ENCODE measurements around the gene YIPF1. TPM values are rescaled to one million over a fixed set of nuclear protein-coding genes. Genes with fewer than 3 reads are reported as not detected.

The YIPF1 gene
- 15.1 TPM for total RNA-seq
- 10 to 100 TPM; 12.4 to 18.0 (median 15.3) TPM for polyA plus RNA-seq (ENCODE audit: insufficient read depth in 1 of 8, insufficient read length in 8 of 8, low replicate concordance in 1 of 8)
- long read RNA-seq, donor 1, partial matches to known transcripts = 0 of 2 reads
- long read RNA-seq, donor 1, other reads (novel, unspliced or antisense) = 0 of 2 reads
- long read RNA-seq, donor 2 = 0 reads
- long read RNA-seq, donor 3, partial matches to known transcripts = 6 of 9 reads
- long read RNA-seq, donor 3, other reads (novel, unspliced or antisense) = 0 of 9 reads
- long read RNA-seq, donor 4, partial matches to known transcripts = 0 of 1 reads
- long read RNA-seq, donor 4, other reads (novel, unspliced or antisense) = 0 of 1 reads
- long read RNA-seq, donor 5, partial matches to known transcripts = 15 of 18 reads
- long read RNA-seq, donor 5, other reads (novel, unspliced or antisense) = 0 of 18 reads
- long read RNA-seq, donor 6, partial matches to known transcripts = 12 of 15 reads
- long read RNA-seq, donor 6, other reads (novel, unspliced or antisense) = 0 of 15 reads
- long read RNA-seq, donor 7, partial matches to known transcripts = 14 of 17 reads
- long read RNA-seq, donor 7, other reads (novel, unspliced or antisense) = 0 of 17 reads
- long read RNA-seq, donor 8, partial matches to known transcripts = 7 of 8 reads
- long read RNA-seq, donor 8, other reads (novel, unspliced or antisense) = 0 of 8 reads
- long read RNA-seq, donor 9, partial matches to known transcripts = 0 of 2 reads
- long read RNA-seq, donor 9, other reads (novel, unspliced or antisense) = 0 of 2 reads
- long read RNA-seq, donor 10, partial matches to known transcripts = 8 of 9 reads
- long read RNA-seq, donor 10, other reads (novel, unspliced or antisense) = 0 of 9 reads
- long read RNA-seq, donor 11 = 0 reads

DNA sequence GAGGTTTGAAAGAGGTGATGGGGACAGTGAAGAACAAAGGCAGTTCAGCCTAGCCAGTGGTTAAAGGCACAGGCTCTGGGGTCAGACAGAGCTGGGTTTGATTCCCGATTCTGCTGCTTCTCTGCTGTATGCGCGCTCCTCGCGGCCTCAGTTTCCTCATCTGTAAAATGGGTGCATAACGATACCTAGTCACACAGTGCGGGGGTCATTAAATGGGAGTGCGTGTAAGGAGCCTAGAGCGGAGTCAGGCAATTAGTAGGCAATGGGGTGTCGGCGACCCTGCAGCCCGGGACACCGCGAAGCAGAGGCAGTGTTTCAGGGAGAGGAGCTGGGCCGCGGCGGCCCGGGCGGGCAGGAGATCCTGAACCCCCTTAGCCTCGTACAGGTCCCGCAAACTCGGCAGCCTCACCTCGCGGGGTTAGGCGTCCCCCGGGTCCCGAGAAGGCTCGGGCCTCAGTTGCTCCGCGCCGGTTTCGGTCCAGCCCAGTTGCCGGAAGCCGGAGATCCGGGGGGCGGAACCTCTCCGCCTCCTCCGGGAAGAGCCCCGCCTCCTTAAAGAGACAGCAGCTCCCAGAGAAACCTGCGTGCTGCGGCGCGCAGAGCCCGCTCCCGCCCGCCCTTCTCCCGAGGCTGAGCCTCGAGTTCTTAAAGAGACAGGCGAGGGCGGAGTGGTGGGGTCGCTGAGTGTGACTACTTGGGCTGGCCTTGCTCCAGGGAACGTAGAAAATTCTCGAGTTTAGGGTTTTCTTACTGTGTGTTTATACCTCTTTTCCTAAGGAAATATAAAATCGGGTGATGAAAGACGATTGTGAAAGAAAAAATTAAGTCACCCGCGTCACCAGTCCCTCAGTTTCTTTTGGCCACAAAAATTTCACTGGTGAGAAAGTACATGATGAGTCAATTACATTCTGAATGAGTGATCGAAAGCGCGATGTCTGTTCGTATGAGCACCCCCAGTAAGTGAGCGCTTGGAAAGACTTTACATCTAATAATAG is at the start of gene YIPF1:
Gene YIPF1, minus strand, starts transcription at position 494 of the 995 bp plus-strand sequence. CDS start 860 bp downstream, outside the sequence.
- Histone ChIP-seq H3K27ac (ENCODE audit: low read length) (peak within 1 kb of the TSS; percentile 65), H3K27me3 (ENCODE audit: control insufficient read depth, insufficient read depth, low read length) (peaks cover 2% of the 10 kb centered on the region), H3K4me1 (ENCODE audit: control insufficient read depth, insufficient read depth, low read length) (peaks cover 9% of the 10 kb centered on the region), H3K36me3 (ENCODE audit: control insufficient read depth, insufficient read depth, low read length) (peaks cover 4% of the 10 kb centered on the region), H3K9me3 (replicated peaks; ENCODE audit: control insufficient read depth, low read depth, low read length) (no peaks in the 10 kb centered on the region), H3K4me3 (ENCODE audit: low read length) (peak within 1 kb of the TSS; percentile 94)
- WGBS (ENCODE audit: insufficient coverage) = 3% methylated on average over 53 of the region's 62 CpGs
- DNase-seq = peak; percentile 97

DNA sequence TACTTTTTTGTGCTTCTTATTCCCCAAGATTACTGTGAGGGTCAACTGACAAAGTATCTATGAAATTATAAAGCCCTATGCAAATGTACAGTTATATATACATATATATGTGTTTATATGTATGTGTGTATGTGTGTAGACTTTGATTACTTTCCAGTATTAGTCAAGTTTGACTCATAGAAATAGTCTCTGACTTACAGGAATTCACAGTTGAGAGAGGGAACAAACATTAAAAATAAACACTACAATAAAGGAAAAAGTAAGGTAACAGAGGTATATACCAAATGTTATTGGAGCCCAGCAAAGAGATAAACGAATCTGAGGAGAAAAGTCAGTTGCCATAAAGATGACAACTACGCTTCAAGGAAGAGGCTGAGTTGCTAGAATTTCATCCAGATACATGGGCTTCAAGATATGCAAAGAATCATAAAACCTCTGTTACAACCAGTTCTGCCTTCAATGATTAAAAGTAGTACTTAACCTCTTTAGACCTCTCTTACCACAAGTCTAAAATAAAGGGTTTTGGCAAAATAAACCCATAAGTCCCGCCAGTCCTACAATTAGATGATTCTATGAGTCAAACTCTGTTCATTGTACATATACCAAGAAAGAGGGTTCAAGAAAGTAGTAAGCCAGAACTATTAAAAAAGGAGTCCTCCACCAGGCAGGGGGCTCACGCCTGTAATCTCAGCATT is 48.7 kb upstream of the YIPF1 start:
- peaks cover 14% of the 10 kb centered on the region for H3K9me3 ChIP-seq (replicated peaks; ENCODE audit: control insufficient read depth, low read depth, low read length)
- DNase-seq = no peak
- no CpG with 5 or more reads among the region's 4 CpGs for WGBS (ENCODE audit: insufficient coverage)
- H3K4me1 ChIP-seq (ENCODE audit: control insufficient read depth, insufficient read depth, low read length) = no peaks in the 10 kb centered on the region
- no peak overlapping the region for H3K27ac ChIP-seq (ENCODE audit: low read length)
- no peak overlapping the region for H3K4me3 ChIP-seq (ENCODE audit: low read length)
- peaks cover 8% of the 10 kb centered on the region for H3K36me3 ChIP-seq (ENCODE audit: control insufficient read depth, insufficient read depth, low read length)
- no peaks in the 10 kb centered on the region for H3K27me3 ChIP-seq (ENCODE audit: control insufficient read depth, insufficient read depth, low read length)

DNA sequence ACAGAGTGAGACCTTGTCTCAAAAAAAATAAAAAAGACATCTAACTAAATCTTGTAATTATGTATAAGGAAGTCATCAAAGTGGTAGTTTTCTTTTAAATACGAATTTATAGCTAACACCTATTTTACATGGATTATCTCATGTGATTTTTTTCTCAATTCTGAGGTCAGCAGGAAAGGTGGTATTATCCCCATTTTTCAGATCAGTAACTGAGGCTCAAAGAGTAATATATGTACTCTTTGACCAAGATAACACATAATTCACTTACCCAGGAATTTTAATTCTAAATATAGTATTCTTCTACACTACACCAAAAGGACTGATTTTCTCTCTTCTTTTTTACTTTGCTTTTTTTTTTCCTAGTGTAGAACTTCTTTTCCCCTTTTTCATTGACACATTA is 46.8 kb upstream of the YIPF1 start:
- Histone ChIP-seq H3K9me3 (replicated peaks; ENCODE audit: control insufficient read depth, low read depth, low read length) (peaks cover 26% of the 10 kb centered on the region), H3K4me1 (ENCODE audit: control insufficient read depth, insufficient read depth, low read length) (no peaks in the 10 kb centered on the region), H3K4me3 (ENCODE audit: low read length) (no peak overlapping the region), H3K36me3 (ENCODE audit: control insufficient read depth, insufficient read depth, low read length) (peaks cover 11% of the 10 kb centered on the region), H3K27ac (ENCODE audit: low read length) (no peak overlapping the region), H3K27me3 (ENCODE audit: control insufficient read depth, insufficient read depth, low read length) (no peaks in the 10 kb centered on the region)
- WGBS (ENCODE audit: insufficient coverage) = no CpG with 5 or more reads among the region's 1 CpG
- no peak for DNase-seq

DNA sequence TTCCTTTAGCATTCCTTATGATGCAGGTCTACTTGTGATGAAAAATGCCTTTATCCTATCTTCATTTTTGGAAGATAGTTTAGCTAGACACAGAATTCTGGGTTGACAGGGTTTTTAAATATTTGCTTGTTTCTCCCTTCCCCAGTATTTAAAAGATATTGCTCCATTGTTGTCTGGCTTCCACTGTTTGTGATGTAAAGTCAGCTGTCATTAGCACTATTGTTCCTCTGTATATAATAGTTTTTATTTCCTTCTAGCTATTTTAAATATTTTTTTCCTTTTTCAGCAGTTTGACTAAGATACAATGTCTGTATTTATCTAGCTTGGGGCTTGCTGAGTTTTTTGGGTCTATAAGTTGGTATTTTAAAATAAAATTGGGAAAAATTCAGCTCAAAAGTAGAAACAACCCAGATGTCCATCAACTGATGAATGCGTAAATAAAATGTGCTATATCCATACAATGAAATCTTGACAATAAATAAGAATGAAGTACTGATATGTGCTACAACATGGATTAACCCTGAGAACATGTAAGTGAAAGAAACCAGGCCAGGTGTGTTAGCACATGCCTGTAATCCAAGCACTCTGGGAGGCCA is 44.7 kb upstream of the YIPF1 start:
- Histone ChIP-seq H3K9me3 (replicated peaks; ENCODE audit: control insufficient read depth, low read depth, low read length) (peaks cover 29% of the 10 kb centered on the region), H3K4me3 (ENCODE audit: low read length) (no peak overlapping the region), H3K27ac (ENCODE audit: low read length) (no peak overlapping the region), H3K4me1 (ENCODE audit: control insufficient read depth, insufficient read depth, low read length) (no peaks in the 10 kb centered on the region), H3K27me3 (ENCODE audit: control insufficient read depth, insufficient read depth, low read length) (no peaks in the 10 kb centered on the region), H3K36me3 (ENCODE audit: control insufficient read depth, insufficient read depth, low read length) (peaks cover 13% of the 10 kb centered on the region)
- WGBS (ENCODE audit: insufficient coverage) = no CpG with 5 or more reads among the region's 1 CpG
- DNase-seq = no peak

DNA sequence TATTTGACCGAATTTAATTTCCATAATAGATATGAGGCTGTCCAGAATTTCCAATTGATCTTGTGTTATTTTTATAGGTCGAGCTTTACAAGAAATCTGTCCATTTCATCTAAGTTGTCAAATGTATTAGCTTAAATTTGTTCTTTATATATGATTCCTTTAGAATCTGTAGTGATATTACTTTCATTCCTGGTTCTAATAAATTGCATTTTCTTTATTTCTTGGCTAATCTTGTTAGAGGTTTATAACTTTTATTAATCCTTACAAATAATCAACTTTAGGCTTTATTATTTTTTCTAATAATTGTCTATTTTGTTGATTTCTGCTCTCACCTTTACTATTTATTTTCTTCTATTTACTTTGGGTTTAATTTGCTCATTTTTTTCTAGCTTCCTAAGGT is 41.9 kb upstream of the YIPF1 start:
- WGBS (ENCODE audit: insufficient coverage) = no CpG with 5 or more reads among the region's 2 CpGs
- Histone ChIP-seq H3K4me1 (ENCODE audit: control insufficient read depth, insufficient read depth, low read length) (no peaks in the 10 kb centered on the region), H3K27me3 (ENCODE audit: control insufficient read depth, insufficient read depth, low read length) (no peaks in the 10 kb centered on the region), H3K27ac (ENCODE audit: low read length) (no peak overlapping the region), H3K36me3 (ENCODE audit: control insufficient read depth, insufficient read depth, low read length) (peaks cover 21% of the 10 kb centered on the region), H3K9me3 (replicated peaks; ENCODE audit: control insufficient read depth, low read depth, low read length) (peaks cover 29% of the 10 kb centered on the region), H3K4me3 (ENCODE audit: low read length) (no peak overlapping the region)
- DNase-seq = no peak

DNA sequence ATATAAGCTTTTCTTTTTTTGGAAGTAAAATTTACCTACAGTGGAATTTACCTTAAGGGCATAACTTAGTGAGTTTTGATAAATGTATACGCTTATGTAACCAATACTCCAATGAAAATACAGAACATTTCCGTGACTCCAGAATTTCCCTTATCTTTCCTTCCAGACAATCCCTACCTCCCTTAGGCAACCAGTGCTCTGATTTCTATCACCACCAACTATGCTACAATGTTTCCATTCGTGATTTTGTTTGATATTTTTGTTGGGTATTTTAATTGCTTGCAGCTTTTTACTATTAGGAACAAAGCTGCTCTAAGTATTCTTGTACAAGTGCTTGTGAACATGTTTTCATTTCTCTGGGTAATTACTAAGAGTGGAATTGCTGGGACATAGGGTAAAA is 41.3 kb upstream of the YIPF1 start:
- Histone ChIP-seq H3K27ac (ENCODE audit: low read length) (no peak overlapping the region), H3K27me3 (ENCODE audit: control insufficient read depth, insufficient read depth, low read length) (no peaks in the 10 kb centered on the region), H3K4me3 (ENCODE audit: low read length) (no peak overlapping the region), H3K4me1 (ENCODE audit: control insufficient read depth, insufficient read depth, low read length) (no peaks in the 10 kb centered on the region), H3K36me3 (ENCODE audit: control insufficient read depth, insufficient read depth, low read length) (peaks cover 24% of the 10 kb centered on the region), H3K9me3 (replicated peaks; ENCODE audit: control insufficient read depth, low read depth, low read length) (peaks cover 29% of the 10 kb centered on the region)
- DNase-seq = no peak
- no CpG with 5 or more reads among the region's 3 CpGs for WGBS (ENCODE audit: insufficient coverage)

DNA sequence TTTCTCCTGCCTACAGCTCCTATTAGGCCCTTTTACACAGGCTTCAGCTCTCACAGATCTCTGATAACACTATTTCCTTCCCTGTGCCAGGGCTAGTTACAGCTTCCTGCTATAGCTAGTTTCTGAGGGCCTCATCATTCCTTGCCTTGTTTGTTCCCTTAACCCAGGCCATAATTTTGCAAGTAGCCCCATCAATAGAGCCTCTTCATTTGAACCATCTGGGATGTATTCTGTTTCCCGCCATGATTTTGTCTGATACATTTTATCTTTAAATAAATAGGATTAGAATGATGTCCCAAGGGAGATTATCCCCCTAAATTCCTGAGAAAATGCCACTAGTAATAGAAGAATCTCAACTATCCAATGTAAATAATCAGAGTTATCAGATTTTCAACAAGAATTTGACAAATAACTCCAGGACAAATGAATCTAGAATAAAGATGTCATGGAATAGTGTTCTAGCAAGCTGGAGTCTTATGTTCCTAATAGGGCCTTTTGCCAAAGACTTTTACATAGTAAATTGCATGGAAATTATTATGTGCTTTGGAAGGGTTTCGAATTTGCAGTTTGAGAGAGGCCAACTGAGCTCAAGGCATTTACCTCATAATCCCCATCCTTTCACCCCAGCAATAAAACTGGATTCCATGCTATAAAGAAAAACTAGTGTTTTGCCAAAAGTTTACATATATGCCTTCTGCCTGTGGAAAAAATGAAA is 39.8 kb upstream of the YIPF1 start:
- H3K4me3 ChIP-seq (ENCODE audit: low read length) = no peak overlapping the region
- peaks cover 20% of the 10 kb centered on the region for H3K9me3 ChIP-seq (replicated peaks; ENCODE audit: control insufficient read depth, low read depth, low read length)
- peaks cover 17% of the 10 kb centered on the region for H3K36me3 ChIP-seq (ENCODE audit: control insufficient read depth, insufficient read depth, low read length)
- H3K27me3 ChIP-seq (ENCODE audit: control insufficient read depth, insufficient read depth, low read length) = no peaks in the 10 kb centered on the region
- WGBS (ENCODE audit: insufficient coverage) = no CpG with 5 or more reads among the region's 2 CpGs
- H3K4me1 ChIP-seq (ENCODE audit: control insufficient read depth, insufficient read depth, low read length) = no peaks in the 10 kb centered on the region
- H3K27ac ChIP-seq (ENCODE audit: low read length) = no peak overlapping the region
- DNase-seq = peak; percentile 34

DNA sequence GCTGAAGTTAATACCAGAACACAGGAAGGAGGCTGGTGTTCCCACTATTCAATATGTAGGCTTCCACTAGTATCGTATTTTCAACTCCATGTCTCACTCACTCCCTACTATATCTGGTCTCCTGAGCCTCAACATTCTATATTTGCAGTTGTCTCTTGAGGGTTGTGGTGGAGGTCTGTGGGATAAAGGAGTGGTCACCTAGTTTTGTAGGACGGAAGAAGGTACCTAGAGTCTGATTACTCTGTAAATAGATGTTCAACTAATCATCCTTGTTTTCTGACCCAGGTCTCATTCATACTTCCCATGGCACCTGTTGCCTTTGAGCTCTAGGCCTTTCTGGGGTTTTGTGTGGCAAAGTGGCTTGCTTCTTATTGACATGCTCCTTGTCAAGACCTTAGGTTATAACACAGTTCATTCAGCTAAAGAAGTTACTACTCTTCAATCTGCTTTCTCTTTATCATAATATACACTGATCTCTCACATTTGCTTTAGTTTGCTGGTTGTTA is 37.8 kb upstream of the YIPF1 start:
- Histone ChIP-seq H3K4me3 (ENCODE audit: low read length) (no peak overlapping the region), H3K27ac (ENCODE audit: low read length) (no peak overlapping the region), H3K4me1 (ENCODE audit: control insufficient read depth, insufficient read depth, low read length) (no peaks in the 10 kb centered on the region), H3K9me3 (replicated peaks; ENCODE audit: control insufficient read depth, low read depth, low read length) (peaks cover 9% of the 10 kb centered on the region), H3K36me3 (ENCODE audit: control insufficient read depth, insufficient read depth, low read length) (peaks cover 17% of the 10 kb centered on the region), H3K27me3 (ENCODE audit: control insufficient read depth, insufficient read depth, low read length) (no peaks in the 10 kb centered on the region)
- DNase-seq = no peak
- no CpG with 5 or more reads among the region's 2 CpGs for WGBS (ENCODE audit: insufficient coverage)
